Endothelial cell of umbilical vein (primary cell): Measurements from ENCODE around the gene CKS2. TPM values are rescaled to one million over a fixed set of nuclear protein-coding genes. Genes with fewer than 3 reads are reported as not detected.

ENCODE experiments used
- BruUV-seq: library from RNA; stranded (reverse); fragments of 400-500 nt; replicated peaks from 2 replicates; lab custom pipeline; 2021; lab: Mats Ljungman, UMichigan
- CTCF ChIA-PET: fragments of 300-600, 350-600 bp; sonication (Branson Sonifier 250); formaldehyde crosslinking; loops from one replicate; lab custom pipeline; 2021; ENCODE audit warnings: antibody characterized with exemption, inconsistent platforms; lab: Charles Lee
- POLR2A ChIA-PET: fragments of 300-600, 350-600 bp; sonication (Branson Sonifier 250); formaldehyde crosslinking; loops from one replicate; lab custom pipeline; 2021; ENCODE audit warnings: antibody characterized with exemption, inconsistent platforms; lab: Charles Lee
- DNase-seq: peaks from one replicate; pipeline ENCODE4 v3.0.0-alpha.2; 2011; ENCODE audit warnings: low read depth, low spot score
- FAIRE-seq: peaks from 2 replicates; lab custom pipeline; 2011; peaks lifted over from hg19 to GRCh38; lab: Jason Lieb, UNC
- H2AFZ ChIP-seq: 2 replicates; pipeline ENCODE4 v1.6.0; 2012; ENCODE audit warnings: low read depth, low read length, control low read depth, inconsistent platforms
- H3K27ac ChIP-seq: 2 replicates; pipeline ENCODE4 v1.5.1; 2011; ENCODE audit warnings: low read depth, mild to moderate bottlenecking, control low read depth, low read length, moderate library complexity; ENCODE audit not compliant: insufficient read depth
- H3K27me3 ChIP-seq, 2 experiments: 2 replicates each; pipeline versions ENCODE4 v1.6.0 to v1.6.1; 2011; ENCODE audit warnings: low read length in 2 of 2, mixed read lengths in 1 of 2; ENCODE audit not compliant: control insufficient read depth in 2 of 2, insufficient read depth in 2 of 2
- H3K36me3 ChIP-seq, 2 experiments: 2 replicates in 1 of 2; 3 replicates in 1 of 2; pipeline ENCODE4 v1.5.1; 2011; ENCODE audit warnings: low read length in 2 of 2, mild to moderate bottlenecking in 1 of 2, moderate library complexity in 1 of 2; ENCODE audit not compliant: control insufficient read depth in 2 of 2, insufficient read depth in 2 of 2; ENCODE audit errors: extremely low read depth in 1 of 2
- H3K4me1 ChIP-seq: 3 replicates; pipeline ENCODE4 v1.5.1; 2011; ENCODE audit warnings: mild to moderate bottlenecking, low read length; ENCODE audit not compliant: control insufficient read depth, insufficient read depth; ENCODE audit errors: extremely low read depth
- H3K4me2 ChIP-seq: 2 replicates; pipeline ENCODE4 v1.6.1; 2011; ENCODE audit warnings: low read length, control low read depth, mixed read lengths; ENCODE audit not compliant: insufficient read depth
- H3K4me3 ChIP-seq, 3 experiments: fragments of 200-600 bp in 1 of 3; sonication (generic), shearing (Covaris generic) in 1 of 3; replicated peaks in 1 of 3; 2 replicates each; pipeline ENCODE4 v1.5.1; 2011 to 2016; ENCODE audit warnings: control low read depth in 3 of 3, low read length in 3 of 3, mild to moderate bottlenecking in 2 of 3, inconsistent platforms in 1 of 3, low read depth in 1 of 3, moderate library complexity in 1 of 3; ENCODE audit not compliant: insufficient read depth in 1 of 3
- H3K79me2 ChIP-seq: 2 replicates; pipeline ENCODE4 v1.6.0; 2012; ENCODE audit warnings: low read length, inconsistent platforms; ENCODE audit not compliant: control insufficient read depth, insufficient read depth
- H3K9ac ChIP-seq: replicated peaks from 2 replicates; pipeline ENCODE3; 2011; ENCODE audit warnings: low read length, control low read depth; ENCODE audit not compliant: insufficient read depth; ENCODE audit errors: extremely low read depth
- H3K9me1 ChIP-seq: replicated peaks from 3 replicates; pipeline ENCODE4 v1.6.0; 2011; ENCODE audit warnings: mild to moderate bottlenecking, low read length; ENCODE audit not compliant: control insufficient read depth, insufficient read depth; ENCODE audit errors: extremely low read depth
- H3K9me3 ChIP-seq: replicated peaks from 2 replicates; pipeline ENCODE4 v1.5.1; 2012; ENCODE audit warnings: low read length, inconsistent platforms; ENCODE audit not compliant: control insufficient read depth, insufficient read depth
- H4K20me1 ChIP-seq: replicated peaks from 2 replicates; pipeline ENCODE3; 2011; ENCODE audit warnings: mild to moderate bottlenecking, low read length; ENCODE audit not compliant: control insufficient read depth, insufficient read depth; ENCODE audit errors: extremely low read depth
- EZH2 ChIP-seq: IDR thresholded peaks from 2 replicates; pipeline ENCODE4 v1.6.1; 2012; ENCODE audit warnings: borderline replicate concordance, low read depth, mild to moderate bottlenecking, moderate library complexity, low read length, inconsistent platforms; ENCODE audit not compliant: severe bottlenecking
- FOS ChIP-seq: IDR thresholded peaks from 2 replicates; pipeline ENCODE4 v1.6.1; 2011; ENCODE audit warnings: mild to moderate bottlenecking, low read length, moderate library complexity, borderline replicate concordance; ENCODE audit not compliant: insufficient read depth
- GATA2 ChIP-seq: IDR thresholded peaks from 2 replicates; pipeline ENCODE4 v1.7.0; 2011; ENCODE audit warnings: low read depth, mild to moderate bottlenecking, moderate library complexity, mixed read lengths, low read length; ENCODE audit not compliant: insufficient read length, insufficient read depth
- JUN ChIP-seq: IDR thresholded peaks from 2 replicates; pipeline ENCODE4 v1.6.1; 2011; ENCODE audit warnings: borderline replicate concordance, low read depth; ENCODE audit not compliant: insufficient read length, insufficient read depth
- MYC ChIP-seq: IDR thresholded peaks from one replicate; pipeline ENCODE4 v1.6.1; 2011; ENCODE audit warnings: mild to moderate bottlenecking, low read depth, low read length
- POLR2A ChIP-seq: IDR thresholded peaks from 2 replicates; pipeline ENCODE4 v1.6.1; 2012; ENCODE audit warnings: low read depth, mild to moderate bottlenecking, control low read depth, low read length
- POLR2AphosphoS5 ChIP-seq: IDR thresholded peaks from 2 replicates; pipeline ENCODE4 v1.6.1; 2012; ENCODE audit warnings: low read depth, mild to moderate bottlenecking, control low read depth, low read length, moderate library complexity; ENCODE audit not compliant: insufficient read depth
- dilution Hi-C: fragments of 300-500 bp; cut with MboI; formaldehyde crosslinking; loops from one replicate; pipeline ENCODE4 v1.15.0; 2019; ENCODE audit warnings: low sequenced_read_pairs; ENCODE audit not compliant: extremely low pct_ligation_motif_present
- intact Hi-C: fragments of 100-400 bp; cut with micrococcal nuclease; formaldehyde crosslinking; loops from one replicate; pipeline ENCODE4 v1.10.0; 2022
- polyA plus RNA-seq, 4 experiments: library from polyadenylated mRNA; depleted of rRNA in 3 of 4; stranded (reverse) in 3 of 4; unstranded in 1 of 4; fragments of >200 nt; gene quantifications; 2 replicates each; pipeline versions ENCODE4 v1.2.1 to v1.2.3, GENCODE V29; 2011 to 2012; ENCODE audit warnings: missing spikeins in 1 of 4
- total RNA-seq: library from RNA; stranded (reverse); gene quantifications from 2 replicates; pipeline ENCODE4 v1.2.3, GENCODE V29; 2021
- TF ChIP-seq, protein P1 (sequence below), 2 donors: IDR thresholded peaks; 1 replicate in 1 of 2; 2 replicates in 1 of 2; pipeline ENCODE4 v1.5.1; 2011; ENCODE audit warnings: low read length in 2 of 2, mild to moderate bottlenecking in 2 of 2, moderate library complexity in 2 of 2, control low read depth in 1 of 2, inconsistent platforms in 1 of 2, low read depth in 1 of 2; ENCODE audit not compliant: insufficient read depth in 1 of 2; ENCODE audit errors: extremely low read depth in 1 of 2
- TF ChIP-seq, protein P2 (sequence below): IDR thresholded peaks from 2 replicates; pipeline ENCODE4 v1.6.1; 2011; ENCODE audit not compliant: insufficient read depth, insufficient read length

The CKS2 gene
- total and polyA plus RNA-seq, 2 donors (not counting 3 experiments of a cell fraction or from before 2014, with no cell fraction given) = 153 to 269 TPM

DNA sequence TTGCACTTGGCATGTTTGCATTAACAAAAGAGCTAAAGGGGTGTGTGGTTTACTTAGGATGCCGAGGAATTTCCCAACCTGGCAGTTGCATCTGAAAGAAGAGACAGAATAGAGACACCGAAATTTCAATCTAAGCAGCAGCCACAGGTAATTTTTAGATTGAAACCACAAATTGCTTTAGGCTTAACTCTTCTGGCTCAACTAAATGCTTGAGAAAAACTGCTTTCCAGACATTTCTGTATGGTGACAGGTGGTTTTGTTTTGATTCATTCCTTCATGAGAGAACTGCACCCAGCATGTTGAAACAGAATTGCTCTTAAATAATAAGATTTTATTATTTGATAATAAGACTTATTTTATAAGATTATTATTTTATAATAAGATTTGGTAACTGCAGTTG lies 28.8 kb downstream of the CKS2 start:
- no peak overlapping the region for H3K9ac ChIP-seq
- FAIRE-seq = no peak
- no peak overlapping the region for H3K4me3 ChIP-seq
- peaks cover 3 to 9% of the 10 kb centered on the region in 2 experiments for H3K36me3 ChIP-seq
- H3K27ac ChIP-seq = no peak overlapping the region
- TF ChIP-seq POLR2AphosphoS5 (no peak), POLR2A (no peak)
- TF ChIP-seq, protein P1, sequence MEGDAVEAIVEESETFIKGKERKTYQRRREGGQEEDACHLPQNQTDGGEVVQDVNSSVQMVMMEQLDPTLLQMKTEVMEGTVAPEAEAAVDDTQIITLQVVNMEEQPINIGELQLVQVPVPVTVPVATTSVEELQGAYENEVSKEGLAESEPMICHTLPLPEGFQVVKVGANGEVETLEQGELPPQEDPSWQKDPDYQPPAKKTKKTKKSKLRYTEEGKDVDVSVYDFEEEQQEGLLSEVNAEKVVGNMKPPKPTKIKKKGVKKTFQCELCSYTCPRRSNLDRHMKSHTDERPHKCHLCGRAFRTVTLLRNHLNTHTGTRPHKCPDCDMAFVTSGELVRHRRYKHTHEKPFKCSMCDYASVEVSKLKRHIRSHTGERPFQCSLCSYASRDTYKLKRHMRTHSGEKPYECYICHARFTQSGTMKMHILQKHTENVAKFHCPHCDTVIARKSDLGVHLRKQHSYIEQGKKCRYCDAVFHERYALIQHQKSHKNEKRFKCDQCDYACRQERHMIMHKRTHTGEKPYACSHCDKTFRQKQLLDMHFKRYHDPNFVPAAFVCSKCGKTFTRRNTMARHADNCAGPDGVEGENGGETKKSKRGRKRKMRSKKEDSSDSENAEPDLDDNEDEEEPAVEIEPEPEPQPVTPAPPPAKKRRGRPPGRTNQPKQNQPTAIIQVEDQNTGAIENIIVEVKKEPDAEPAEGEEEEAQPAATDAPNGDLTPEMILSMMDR (IDR thresholded peaks at IDR 0.05; ENCODE audit: extremely low read depth in 1 of 2, insufficient read depth in 1 of 2, low read depth in 1 of 2, low read length in 2 of 2) = no peak
- TF ChIP-seq, protein P2, sequence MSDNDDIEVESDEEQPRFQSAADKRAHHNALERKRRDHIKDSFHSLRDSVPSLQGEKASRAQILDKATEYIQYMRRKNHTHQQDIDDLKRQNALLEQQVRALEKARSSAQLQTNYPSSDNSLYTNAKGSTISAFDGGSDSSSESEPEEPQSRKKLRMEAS = no peak
- H4K20me1 ChIP-seq = no peaks in the 10 kb centered on the region
- no peaks in the 10 kb centered on the region for H3K27me3 ChIP-seq
- no peaks in the 10 kb centered on the region for H3K79me2 ChIP-seq
- BruUV-seq = no TSS peak
- H3K9me1 ChIP-seq = no peaks in the 10 kb centered on the region
- no peak for DNase-seq
- no peaks in the 10 kb centered on the region for H3K4me1 ChIP-seq
- H3K4me2 ChIP-seq = no peak overlapping the region
- no peaks in the 10 kb centered on the region for H3K9me3 ChIP-seq
- POLR2A ChIA-PET = no interaction called here
- CTCF ChIA-PET = interaction anchor here (2.2 kb wide), 1 partner anchor 209 kb away, joined by 6 read pairs; no protein-coding TSS in a partner anchor
- intact Hi-C loops = no loop called here
- dilution Hi-C loops = no loop called here
- H2AFZ ChIP-seq = no peak overlapping the region

- Histone ChIP-seq H3K4me3 (no peak overlapping the region), H3K9me1 (no peaks in the 10 kb centered on the region), H3K27ac (no peak overlapping the region), H3K4me1 (no peaks in the 10 kb centered on the region), H3K27me3 (no peaks in the 10 kb centered on the region), H4K20me1 (no peaks in the 10 kb centered on the region), H3K9me3 (no peaks in the 10 kb centered on the region), H3K4me2 (no peak overlapping the region), H2AFZ (no peak overlapping the region), H3K36me3 (peaks cover 6 to 12% of the 10 kb centered on the region in 2 experiments), H3K79me2 (no peaks in the 10 kb centered on the region), H3K9ac (no peak overlapping the region)
- FAIRE-seq (no peak), DNase-seq (no peak)
- dilution Hi-C loops (no loop called here), intact Hi-C loops (no loop called here)
- POLR2A ChIA-PET = no interaction called here
- TF ChIP-seq POLR2AphosphoS5 (no peak), EZH2 (no peak), POLR2A (no peak), JUN (no peak), FOS (no peak), GATA2 (no peak), MYC (no peak)
- TF ChIP-seq, protein P2 = no peak
- TF ChIP-seq, protein P1 (IDR thresholded peaks at IDR 0.05; ENCODE audit: extremely low read depth in 1 of 2, insufficient read depth in 1 of 2, low read depth in 1 of 2, low read length in 2 of 2) = no peak
- CTCF ChIA-PET = interaction anchor here (2.2 kb wide), 1 partner anchor 208 kb away, joined by 6 read pairs; no protein-coding TSS in a partner anchor
- no TSS peak for BruUV-seq
Observed at GRCh38 chr9:89340332-89340731, 29.3 kb downstream of the CKS2 start.
